SK-N-SH (cell line): Measurements from ENCODE around the gene ESPNL. TPM values are rescaled to one million over a fixed set of nuclear protein-coding genes. Genes with fewer than 3 reads are reported as not detected.
"Not testable (repeated sequence)": the region's sequence is repeated elsewhere in the genome, so short reads cannot be mapped to it uniquely, and the experiment has no call there.

ENCODE experiments used
- CTCF ChIA-PET: fragments of 300-600, 350-600 bp; formaldehyde crosslinking; extraction: SDS; loops from one replicate; lab custom pipeline; 2021; lab: Yijun Ruan, JAX
- POLR2A ChIA-PET: fragments of 350-600 bp; sonication (Branson Sonifier 250); formaldehyde crosslinking; extraction: SDS; loops from one replicate; lab custom pipeline; 2020; ENCODE audit warnings: antibody characterized with exemption, inconsistent platforms; lab: Yijun Ruan, JAX
- DNase-seq: peaks from one replicate; pipeline ENCODE4 v3.0.0; 2012
- H2AFZ ChIP-seq: fragments of 200-600 bp; sonication (generic); 2 replicates; pipeline ENCODE4 v1.8.1; 2016; ENCODE audit warnings: antibody characterized with exemption, mild to moderate bottlenecking, low read depth
- H3F3A ChIP-seq: fragments of 200-600 bp; sonication (generic); replicated peaks from 2 replicates; pipeline ENCODE3; 2016; ENCODE audit warnings: antibody characterized with exemption, mild to moderate bottlenecking; ENCODE audit not compliant: insufficient read depth
- H3K27ac ChIP-seq, 2 experiments: fragments of 200-500 bp in 1 of 2; fragments of 200-600 bp in 1 of 2; sonication (Bioruptor generic) in 1 of 2; sonication (generic), shearing (Covaris generic) in 1 of 2; 2 replicates each; pipeline versions ENCODE4 v1.5.1 to v1.6.1; 2014 to 2016; ENCODE audit warnings: low read depth in 2 of 2, inconsistent platforms in 1 of 2, low read length in 1 of 2, mild to moderate bottlenecking in 1 of 2, mixed read lengths in 1 of 2
- H3K27me3 ChIP-seq: fragments of 200-600 bp; sonication (generic), shearing (Covaris generic); 2 replicates; pipeline ENCODE4 v1.6.1; 2016; ENCODE audit warnings: mixed run types; ENCODE audit not compliant: insufficient read depth
- H3K36me3 ChIP-seq, 2 experiments: fragments of 200-500 bp in 1 of 2; fragments of 200-600 bp in 1 of 2; sonication (Bioruptor generic) in 1 of 2; sonication (generic) in 1 of 2; replicated peaks in 1 of 2; 2 replicates each; pipeline versions ENCODE3 to v1.5.1; 2014 to 2016; ENCODE audit warnings: low read length in 1 of 2, mild to moderate bottlenecking in 1 of 2; ENCODE audit not compliant: insufficient read depth in 2 of 2, control insufficient read depth in 1 of 2
- H3K4me1 ChIP-seq, 2 experiments: fragments of 200-500 bp in 1 of 2; fragments of 200-600 bp in 1 of 2; sonication (Bioruptor generic) in 1 of 2; sonication (generic), shearing (Covaris generic) in 1 of 2; 2 replicates each; pipeline versions ENCODE4 v1.5.1 to v1.6.1; 2014 to 2016; ENCODE audit warnings: low read depth in 1 of 2, low read length in 1 of 2, mixed run types in 1 of 2; ENCODE audit not compliant: insufficient read depth in 2 of 2, control insufficient read depth in 1 of 2
- H3K4me2 ChIP-seq: fragments of 200-600 bp; sonication (generic), shearing (Covaris generic); 2 replicates; pipeline ENCODE4 v1.6.1; 2017; ENCODE audit warnings: mixed run types
- H3K4me3 ChIP-seq, 2 experiments: fragments of 200-500 bp in 1 of 2; fragments of 200-600 bp in 1 of 2; sonication (Bioruptor generic) in 1 of 2; sonication (generic), shearing (Covaris generic) in 1 of 2; 2 replicates each; pipeline versions ENCODE4 v1.5.1 to v1.8.1; 2014 to 2016; ENCODE audit warnings: low read depth in 2 of 2, inconsistent platforms in 1 of 2, low read length in 1 of 2, mild to moderate bottlenecking in 1 of 2, mixed read lengths in 1 of 2, moderate library complexity in 1 of 2
- H3K79me2 ChIP-seq: fragments of 200-600 bp; sonication (generic); 2 replicates; pipeline ENCODE4 v1.8.1; 2017; ENCODE audit warnings: mild to moderate bottlenecking; ENCODE audit not compliant: insufficient read depth
- H3K9ac ChIP-seq: fragments of 200-600 bp; sonication (generic); 2 replicates; pipeline ENCODE4 v1.6.1; 2017; ENCODE audit warnings: mixed run types
- H3K9me2 ChIP-seq: fragments of 200-600 bp; sonication (generic); 2 replicates; pipeline ENCODE4 v1.6.1; 2017; ENCODE audit warnings: mixed run types
- H3K9me3 ChIP-seq: fragments of 200-600 bp; sonication (generic); 2 replicates; pipeline ENCODE4 v1.6.1; 2017; ENCODE audit warnings: mixed run types, mild to moderate bottlenecking, moderate library complexity
- H4K20me1 ChIP-seq: fragments of 200-600 bp; sonication (generic); 2 replicates; pipeline ENCODE4 v1.6.1; 2017; ENCODE audit warnings: mild to moderate bottlenecking, mixed run types; ENCODE audit not compliant: insufficient read depth
- CTCF ChIP-seq: fragments of 200-600 bp; sonication (generic); IDR thresholded peaks from 2 replicates; pipeline ENCODE4 v1.6.1; 2017; ENCODE audit warnings: antibody characterized with exemption, mild to moderate bottlenecking, moderate library complexity
- ELF1 ChIP-seq: IDR thresholded peaks from 2 replicates; pipeline ENCODE4 v1.4.0; 2012
- FOSL2 ChIP-seq: IDR thresholded peaks from 2 replicates; pipeline ENCODE4 v1.4.0; 2012; ENCODE audit warnings: low read depth, mild to moderate bottlenecking, moderate library complexity, borderline replicate concordance
- FOXJ3 ChIP-seq: sonication (generic); formaldehyde crosslinking; IDR thresholded peaks from 2 replicates; pipeline ENCODE4 v1.5.1; 2020; ENCODE audit warnings: mild to moderate bottlenecking, missing genetic modification reagents
- GATA2 ChIP-seq: sonication (generic); formaldehyde crosslinking; IDR thresholded peaks from 2 replicates; pipeline ENCODE4 v1.5.0; 2020; ENCODE audit warnings: mild to moderate bottlenecking, missing genetic modification reagents
- IRF3 ChIP-seq: fragments of 150-350 bp; IDR thresholded peaks from 2 replicates; pipeline ENCODE4 v1.6.1; 2016; ENCODE audit warnings: mild to moderate bottlenecking, low read depth, low read length
- MEF2A ChIP-seq: IDR thresholded peaks from 2 replicates; pipeline ENCODE4 v1.4.0; 2012; ENCODE audit warnings: low read depth, borderline replicate concordance
- NRF1 ChIP-seq: IDR thresholded peaks from 2 replicates; pipeline ENCODE4 v1.6.1; 2012; ENCODE audit warnings: low read depth, mild to moderate bottlenecking, low read length
- POLR2AphosphoS5 ChIP-seq: IDR thresholded peaks from 2 replicates; pipeline ENCODE4 v1.6.1; 2012; ENCODE audit warnings: low read depth, low read length
- RAD21 ChIP-seq: IDR thresholded peaks from 2 replicates; pipeline ENCODE4 v1.6.1; 2012; ENCODE audit warnings: mild to moderate bottlenecking, low read length
- REST ChIP-seq: IDR thresholded peaks from 2 replicates; pipeline ENCODE4 v1.6.1; 2012; ENCODE audit warnings: mild to moderate bottlenecking, low read depth, low read length, moderate library complexity
- SIN3A ChIP-seq: IDR thresholded peaks from 2 replicates; pipeline ENCODE4 v1.6.1; 2012; ENCODE audit warnings: low read depth, mild to moderate bottlenecking, low read length, moderate library complexity, borderline replicate concordance
- SMC3 ChIP-seq: IDR thresholded peaks from 2 replicates; pipeline ENCODE4 v1.6.1; 2012; ENCODE audit warnings: low read depth, low read length, improper control_type of control experiment
- TCF12 ChIP-seq: IDR thresholded peaks from 2 replicates; pipeline ENCODE4 v1.4.0; 2012
- YY1 ChIP-seq: IDR thresholded peaks from 2 replicates; pipeline ENCODE4 v1.4.0; 2012; ENCODE audit warnings: low read depth, mild to moderate bottlenecking
- WGBS: methylation state at CpG from one replicate; pipeline ENCODE4 v1.1.6; 2017; ENCODE audit warnings: low lambda C conversion rate; 5-methylcytosine and 5-hydroxymethylcytosine counted together
- polyA plus RNA-seq, 3 experiments: library from polyadenylated mRNA; depleted of rRNA; stranded (reverse); fragments of >200 nt; gene quantifications; 2 replicates each; pipeline ENCODE4 v1.2.3, GENCODE V29; 2012

The ESPNL gene
- polyA plus RNA-seq, 1 of the 3 experiments (the other 2 are of a cell fraction) = 0.05 TPM

- no peak overlapping the region for H3K4me2 ChIP-seq
- DNase-seq = no peak
- WGBS = 78% methylated on average over 28 of the region's 32 CpGs
- H2AFZ ChIP-seq = no peak overlapping the region
- no peak overlapping the region for H3K4me3 ChIP-seq
- H3K9me2 ChIP-seq = no peaks in the 10 kb centered on the region
- no peaks in the 10 kb centered on the region for H3K79me2 ChIP-seq
- POLR2A ChIA-PET = no interaction called here
- CTCF ChIA-PET = interaction anchor here (1.0 to 1.2 kb wide), 3 partner anchors 14 to 148 kb away, joined by 3 to 4 read pairs (median 3); no protein-coding TSS in a partner anchor
- H3K27ac ChIP-seq = no peak overlapping the region
- H3F3A ChIP-seq = no peaks in the 10 kb centered on the region
- TF ChIP-seq MEF2A (no peak), FOXJ3 (no peak), CTCF (no peak), NRF1 (no peak), RAD21 (no peak), ELF1 (no peak), SIN3A (no peak), SMC3 (no peak), IRF3 (no peak), REST (no peak), FOSL2 (no peak), POLR2AphosphoS5 (no peak), YY1 (no peak), TCF12 (no peak), GATA2 (CRISPR knock-in tag) (no peak)
- H3K9ac ChIP-seq = no peak overlapping the region
- no peaks in the 10 kb centered on the region for H3K36me3 ChIP-seq
- H3K4me1 ChIP-seq = peaks cover 0 to 9% of the 10 kb centered on the region in 2 experiments; a peak in 1 of 4 replicates
- H3K27me3 ChIP-seq = no peaks in the 10 kb centered on the region; the same call in 1 of the 2 replicates
- H4K20me1 ChIP-seq = no peaks in the 10 kb centered on the region
- peaks cover 8% of the 10 kb centered on the region for H3K9me3 ChIP-seq
Measured at GRCh38 chr2:238114851-238115660, 14.9 kb downstream of the ESPNL start.

GRCh38 chr2:238115709-238116108 lies 15.6 kb downstream of the ESPNL start:
- H3K9ac ChIP-seq, H3K36me3 ChIP-seq, H3K4me2 ChIP-seq, H3K27ac ChIP-seq, H3F3A ChIP-seq, H3K27me3 ChIP-seq, H3K9me2 ChIP-seq, POLR2A ChIA-PET, H4K20me1 ChIP-seq, H2AFZ ChIP-seq, H3K4me3 ChIP-seq, DNase-seq, H3K4me1 ChIP-seq, H3K9me3 ChIP-seq, H3K79me2 ChIP-seq: not testable (repeated sequence)
- CTCF ChIA-PET = interaction anchor here (1.0 to 1.2 kb wide), 3 partner anchors 15 to 148 kb away, joined by 3 to 4 read pairs (median 3); no protein-coding TSS in a partner anchor
- WGBS = 91% methylated on average over 11 of the region's 12 CpGs
